Panc1 (cell line): ENCODE data around the gene DPM3.

Source experiments
- CTCF ChIP-seq: fragments of 450-650 bp; IDR thresholded peaks from 2 replicates; pipeline ENCODE4 v1.5.1; 2017; ENCODE audit warnings: mild to moderate bottlenecking
- POLR2AphosphoS5 ChIP-seq: IDR thresholded peaks from 2 replicates; pipeline ENCODE4 v1.6.1; 2012; ENCODE audit warnings: mild to moderate bottlenecking, low read depth, low read length, moderate library complexity
- SIN3A ChIP-seq: IDR thresholded peaks from 2 replicates; pipeline ENCODE4 v1.6.1; 2012; ENCODE audit warnings: low read depth, mild to moderate bottlenecking, low read length, moderate library complexity, borderline replicate concordance; ENCODE audit not compliant: insufficient read depth
- TCF7L2 ChIP-seq: IDR thresholded peaks from 2 replicates; pipeline ENCODE4 v1.6.1; 2011; ENCODE audit warnings: mild to moderate bottlenecking, low read depth, low read length, inconsistent platforms
- TF ChIP-seq, protein P1 (sequence below), 2 experiments: IDR thresholded peaks; 2 replicates each; pipeline ENCODE4 v1.6.1; 2011 to 2012; ENCODE audit warnings: low read depth in 2 of 2, control low read depth in 1 of 2, low read length in 1 of 2, mild to moderate bottlenecking in 1 of 2, moderate library complexity in 1 of 2; ENCODE audit not compliant: insufficient read depth in 1 of 2

GRCh38 chr1:155125946-155126555 lies 14.3 kb downstream of the DPM3 start:
- TF ChIP-seq CTCF = no peak
- TF ChIP-seq, protein P1, sequence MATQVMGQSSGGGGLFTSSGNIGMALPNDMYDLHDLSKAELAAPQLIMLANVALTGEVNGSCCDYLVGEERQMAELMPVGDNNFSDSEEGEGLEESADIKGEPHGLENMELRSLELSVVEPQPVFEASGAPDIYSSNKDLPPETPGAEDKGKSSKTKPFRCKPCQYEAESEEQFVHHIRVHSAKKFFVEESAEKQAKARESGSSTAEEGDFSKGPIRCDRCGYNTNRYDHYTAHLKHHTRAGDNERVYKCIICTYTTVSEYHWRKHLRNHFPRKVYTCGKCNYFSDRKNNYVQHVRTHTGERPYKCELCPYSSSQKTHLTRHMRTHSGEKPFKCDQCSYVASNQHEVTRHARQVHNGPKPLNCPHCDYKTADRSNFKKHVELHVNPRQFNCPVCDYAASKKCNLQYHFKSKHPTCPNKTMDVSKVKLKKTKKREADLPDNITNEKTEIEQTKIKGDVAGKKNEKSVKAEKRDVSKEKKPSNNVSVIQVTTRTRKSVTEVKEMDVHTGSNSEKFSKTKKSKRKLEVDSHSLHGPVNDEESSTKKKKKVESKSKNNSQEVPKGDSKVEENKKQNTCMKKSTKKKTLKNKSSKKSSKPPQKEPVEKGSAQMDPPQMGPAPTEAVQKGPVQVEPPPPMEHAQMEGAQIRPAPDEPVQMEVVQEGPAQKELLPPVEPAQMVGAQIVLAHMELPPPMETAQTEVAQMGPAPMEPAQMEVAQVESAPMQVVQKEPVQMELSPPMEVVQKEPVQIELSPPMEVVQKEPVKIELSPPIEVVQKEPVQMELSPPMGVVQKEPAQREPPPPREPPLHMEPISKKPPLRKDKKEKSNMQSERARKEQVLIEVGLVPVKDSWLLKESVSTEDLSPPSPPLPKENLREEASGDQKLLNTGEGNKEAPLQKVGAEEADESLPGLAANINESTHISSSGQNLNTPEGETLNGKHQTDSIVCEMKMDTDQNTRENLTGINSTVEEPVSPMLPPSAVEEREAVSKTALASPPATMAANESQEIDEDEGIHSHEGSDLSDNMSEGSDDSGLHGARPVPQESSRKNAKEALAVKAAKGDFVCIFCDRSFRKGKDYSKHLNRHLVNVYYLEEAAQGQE (IDR thresholded peaks at IDR 0.05; ENCODE audit: insufficient read depth in 1 of 2, low read depth in 2 of 2, low read length in 1 of 2) = no peak
- no peak for TF ChIP-seq POLR2AphosphoS5
- TF ChIP-seq TCF7L2 = peak; percentile 32; the same call in 1 of the 2 replicates
- TF ChIP-seq SIN3A = no peak
